ENCODE data around the gene MYO18B.

MYO18B gene

GRCh38 chr22:26019596-26019995, 277.6 kb downstream of the MYO18B start:
- no peak overlapping the region for H3K4me3 ChIP-seq (ENCODE audit: low read depth, low read length)
- TF ChIP-seq POLR2A (IDR thresholded peaks at IDR 0.05; ENCODE audit: extremely low read depth, insufficient read length), result no peak
- TF ChIP-seq, protein P1, sequence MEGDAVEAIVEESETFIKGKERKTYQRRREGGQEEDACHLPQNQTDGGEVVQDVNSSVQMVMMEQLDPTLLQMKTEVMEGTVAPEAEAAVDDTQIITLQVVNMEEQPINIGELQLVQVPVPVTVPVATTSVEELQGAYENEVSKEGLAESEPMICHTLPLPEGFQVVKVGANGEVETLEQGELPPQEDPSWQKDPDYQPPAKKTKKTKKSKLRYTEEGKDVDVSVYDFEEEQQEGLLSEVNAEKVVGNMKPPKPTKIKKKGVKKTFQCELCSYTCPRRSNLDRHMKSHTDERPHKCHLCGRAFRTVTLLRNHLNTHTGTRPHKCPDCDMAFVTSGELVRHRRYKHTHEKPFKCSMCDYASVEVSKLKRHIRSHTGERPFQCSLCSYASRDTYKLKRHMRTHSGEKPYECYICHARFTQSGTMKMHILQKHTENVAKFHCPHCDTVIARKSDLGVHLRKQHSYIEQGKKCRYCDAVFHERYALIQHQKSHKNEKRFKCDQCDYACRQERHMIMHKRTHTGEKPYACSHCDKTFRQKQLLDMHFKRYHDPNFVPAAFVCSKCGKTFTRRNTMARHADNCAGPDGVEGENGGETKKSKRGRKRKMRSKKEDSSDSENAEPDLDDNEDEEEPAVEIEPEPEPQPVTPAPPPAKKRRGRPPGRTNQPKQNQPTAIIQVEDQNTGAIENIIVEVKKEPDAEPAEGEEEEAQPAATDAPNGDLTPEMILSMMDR (IDR thresholded peaks at IDR 0.05; ENCODE audit: low read depth, low read length), result no peak
- TF ChIP-seq, protein P2, sequence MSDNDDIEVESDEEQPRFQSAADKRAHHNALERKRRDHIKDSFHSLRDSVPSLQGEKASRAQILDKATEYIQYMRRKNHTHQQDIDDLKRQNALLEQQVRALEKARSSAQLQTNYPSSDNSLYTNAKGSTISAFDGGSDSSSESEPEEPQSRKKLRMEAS (IDR thresholded peaks at IDR 0.05; ENCODE audit: low read depth, low read length), result no peak
- no peak for TF ChIP-seq MYC (IDR thresholded peaks at IDR 0.05; ENCODE audit: low read depth, low read length)
- no peak for DNase-seq (ENCODE audit: low read depth)

GRCh38 chr22:26021516-26021915, 279.5 kb downstream of the MYO18B start:
- no peak for DNase-seq (ENCODE audit: low read depth)
- H3K4me3 ChIP-seq (ENCODE audit: low read depth, low read length), result no peak overlapping the region
- TF ChIP-seq, protein P2 (IDR thresholded peaks at IDR 0.05; ENCODE audit: low read depth, low read length), result no peak
- TF ChIP-seq, protein P1 (IDR thresholded peaks at IDR 0.05; ENCODE audit: low read depth, low read length), result no peak
- no peak for TF ChIP-seq POLR2A (IDR thresholded peaks at IDR 0.05; ENCODE audit: extremely low read depth, insufficient read length)
- TF ChIP-seq MYC (IDR thresholded peaks at IDR 0.05; ENCODE audit: low read depth, low read length), result no peak

GRCh38 chr22:26023104-26023775, 281.3 kb downstream of the MYO18B start:
- DNase-seq (ENCODE audit: low read depth), result no peak
- TF ChIP-seq, protein P1 (IDR thresholded peaks at IDR 0.05; ENCODE audit: low read depth, low read length), result no peak
- TF ChIP-seq, protein P2 (IDR thresholded peaks at IDR 0.05; ENCODE audit: low read depth, low read length), result no peak
- TF ChIP-seq POLR2A (IDR thresholded peaks at IDR 0.05; ENCODE audit: extremely low read depth, insufficient read length) (no peak), MYC (IDR thresholded peaks at IDR 0.05; ENCODE audit: low read depth, low read length) (no peak)
- H3K4me3 ChIP-seq (ENCODE audit: low read depth, low read length), result no peak overlapping the region

- H3K4me3 ChIP-seq (ENCODE audit: low read depth, low read length), result no peak overlapping the region
- DNase-seq (ENCODE audit: low read depth), result no peak
- TF ChIP-seq, protein P2 (IDR thresholded peaks at IDR 0.05; ENCODE audit: low read depth, low read length), result no peak
- TF ChIP-seq, protein P1 (IDR thresholded peaks at IDR 0.05; ENCODE audit: low read depth, low read length), result no peak
- TF ChIP-seq MYC (IDR thresholded peaks at IDR 0.05; ENCODE audit: low read depth, low read length), result no peak
- TF ChIP-seq POLR2A (IDR thresholded peaks at IDR 0.05; ENCODE audit: extremely low read depth, insufficient read length), result no peak
These were observed 283.6 kb downstream of the MYO18B start for GRCh38 chr22:26025626-26026025.

- H3K4me3 ChIP-seq (ENCODE audit: low read depth, low read length), result no peak overlapping the region
- TF ChIP-seq, protein P1 (IDR thresholded peaks at IDR 0.05; ENCODE audit: low read depth, low read length), result no peak
- TF ChIP-seq POLR2A (IDR thresholded peaks at IDR 0.05; ENCODE audit: extremely low read depth, insufficient read length), result no peak
- TF ChIP-seq MYC (IDR thresholded peaks at IDR 0.05; ENCODE audit: low read depth, low read length), result no peak
- TF ChIP-seq, protein P2 (IDR thresholded peaks at IDR 0.05; ENCODE audit: low read depth, low read length), result no peak
- no peak for DNase-seq (ENCODE audit: low read depth)
These were observed 285.4 kb downstream of the MYO18B start for GRCh38 chr22:26027341-26027740.

Data from NB4 (cell line).